Measurements from ENCODE around the gene RNF115. TPM values are rescaled to one million over a fixed set of nuclear protein-coding genes. Genes with fewer than 3 reads are reported as not detected.

Gene RNF115
- polyA plus RNA-seq, 1 donor from 2014 or later = 22.3 TPM

GRCh38 chr1:145786271-145786670 lies 37.6 kb downstream of the RNF115 start:
- TF ChIP-seq TAF1 (IDR thresholded peaks at IDR 0.05; ENCODE audit: low read depth) = no peak
- no peak for TF ChIP-seq MXI1 (conservative IDR thresholded peaks at IDR 0.05; ENCODE audit: poor library complexity, severe bottlenecking)
- TF ChIP-seq SMC3 (conservative IDR thresholded peaks at IDR 0.05; ENCODE audit: poor library complexity) = no peak
- TF ChIP-seq EP300 (conservative IDR thresholded peaks at IDR 0.05; ENCODE audit: poor library complexity, severe bottlenecking) = no peak
- no peak for TF ChIP-seq RAD21 (conservative IDR thresholded peaks at IDR 0.05)
- no peak for TF ChIP-seq EZH2 (IDR thresholded peaks at IDR 0.05; ENCODE audit: borderline replicate concordance, insufficient read depth, low read length, poor library complexity, severe bottlenecking)
- TF ChIP-seq CTCF (IDR thresholded peaks at IDR 0.05; ENCODE audit: poor library complexity, severe bottlenecking) = no peak
- no peak for TF ChIP-seq REST (IDR thresholded peaks at IDR 0.05; ENCODE audit: borderline replicate concordance)
- TF ChIP-seq POLR2AphosphoS5 (IDR thresholded peaks at IDR 0.05) = no peak
- no peaks in the 10 kb centered on the region for H4K20me1 ChIP-seq (ENCODE audit: insufficient read depth)
- no peak overlapping the region for H3K9ac ChIP-seq (ENCODE audit: low read length)
- H3K27me3 ChIP-seq (ENCODE audit: insufficient read depth, low read depth, low read length) = no peaks in the 10 kb centered on the region
- no peak overlapping the region for H2AFZ ChIP-seq (ENCODE audit: low read depth, low read length)
- no peak overlapping the region for H3K4me3 ChIP-seq (ENCODE audit: low read length)
- H3K9me3 ChIP-seq (ENCODE audit: low read length) = no peaks in the 10 kb centered on the region
- H3K4me2 ChIP-seq (ENCODE audit: low read length) = no peak overlapping the region
- no peak overlapping the region for H3K27ac ChIP-seq (ENCODE audit: low read length)
- no peaks in the 10 kb centered on the region for H3F3A ChIP-seq (ENCODE audit: insufficient read depth, low read length, poor library complexity, severe bottlenecking)
- H3K9me2 ChIP-seq (ENCODE audit: insufficient read depth, low read length) = no peaks in the 10 kb centered on the region
- H3K36me3 ChIP-seq (ENCODE audit: insufficient read depth, low read length) = no peaks in the 10 kb centered on the region
- H3K79me2 ChIP-seq (replicated peaks; ENCODE audit: insufficient read depth, low read length) = no peaks in the 10 kb centered on the region

- Histone ChIP-seq H3K4me3 (ENCODE audit: low read length) (no peak overlapping the region), H3K9me2 (ENCODE audit: insufficient read depth, low read length) (no peaks in the 10 kb centered on the region), H3K9ac (ENCODE audit: low read length) (no peak overlapping the region), H3K36me3 (ENCODE audit: insufficient read depth, low read length) (no peaks in the 10 kb centered on the region), H3K4me2 (ENCODE audit: low read length) (no peak overlapping the region), H3K27ac (ENCODE audit: low read length) (no peak overlapping the region), H3K9me3 (ENCODE audit: low read length) (no peaks in the 10 kb centered on the region), H4K20me1 (ENCODE audit: insufficient read depth) (no peaks in the 10 kb centered on the region), H3K79me2 (replicated peaks; ENCODE audit: insufficient read depth, low read length) (no peaks in the 10 kb centered on the region), H3K27me3 (ENCODE audit: insufficient read depth, low read depth, low read length) (no peaks in the 10 kb centered on the region), H2AFZ (ENCODE audit: low read depth, low read length) (no peak overlapping the region), H3F3A (ENCODE audit: insufficient read depth, low read length, poor library complexity, severe bottlenecking) (no peaks in the 10 kb centered on the region)
- TF ChIP-seq POLR2AphosphoS5 (IDR thresholded peaks at IDR 0.05) (no peak), REST (IDR thresholded peaks at IDR 0.05; ENCODE audit: borderline replicate concordance) (no peak), RAD21 (conservative IDR thresholded peaks at IDR 0.05) (no peak), SMC3 (conservative IDR thresholded peaks at IDR 0.05; ENCODE audit: poor library complexity) (no peak), TAF1 (IDR thresholded peaks at IDR 0.05; ENCODE audit: low read depth) (no peak), EP300 (conservative IDR thresholded peaks at IDR 0.05; ENCODE audit: poor library complexity, severe bottlenecking) (no peak)
Measured at GRCh38 chr1:145785547-145785946, 38.3 kb downstream of the RNF115 start.

Measured in neural cell (in vitro differentiated cells).